ENCODE results near the gene BIN2.
A peak's percentile ranks its signal among the peaks of the same experiment; 100 is the strongest.
"Not testable (repeated sequence)": the region's sequence is repeated elsewhere in the genome, so short reads cannot be mapped to it uniquely, and the experiment has no call there.

Gene BIN2

GRCh38 chr12:51307655-51308593 is 16.1 kb downstream of the BIN2 start:
- no peak for DNase-seq

DNA sequence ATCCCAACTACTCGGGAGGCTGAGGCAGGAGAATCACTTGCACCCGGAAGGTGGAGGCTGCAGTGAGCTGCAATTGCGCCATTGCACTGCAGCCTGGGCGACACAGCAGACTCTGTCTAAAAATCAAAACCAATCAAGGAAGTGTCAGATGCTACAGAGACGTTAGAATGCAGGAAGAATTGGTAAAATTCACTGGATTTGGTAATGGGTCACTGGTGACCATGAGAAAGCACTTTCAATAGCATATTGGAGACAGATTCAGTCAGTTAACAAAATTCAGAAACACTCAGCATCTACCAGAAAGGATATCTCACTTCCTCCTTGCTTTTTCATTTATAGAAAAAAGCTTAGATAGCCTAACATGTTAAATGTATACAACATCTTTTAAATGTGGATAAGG is 17.5 kb downstream of the BIN2 start:
- DNase-seq: no peak

DNA sequence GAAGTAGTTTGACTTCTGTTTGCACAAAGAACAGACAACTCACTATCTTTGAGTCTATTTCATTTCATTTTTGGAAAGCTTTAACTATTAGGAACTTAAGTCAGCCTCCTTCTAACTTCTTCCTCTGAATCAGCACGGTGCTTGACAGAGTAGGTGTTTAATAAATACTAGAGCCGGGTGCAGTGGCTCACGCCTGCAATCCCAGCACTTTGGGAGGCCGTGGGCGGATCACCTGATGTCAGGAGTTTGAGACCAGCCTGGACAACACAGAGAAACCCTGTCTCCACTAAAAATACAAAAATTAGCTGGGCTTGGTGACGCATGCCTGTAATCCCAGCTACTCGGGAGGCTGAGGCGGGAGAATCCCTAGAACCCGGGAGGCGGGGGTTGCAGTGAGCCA is 23.2 kb downstream of the BIN2 start:
- DNase-seq: not testable (repeated sequence)

- no peak for DNase-seq
Observed at GRCh38 chr12:51295651-51296050, 28.3 kb downstream of the BIN2 start.

DNA sequence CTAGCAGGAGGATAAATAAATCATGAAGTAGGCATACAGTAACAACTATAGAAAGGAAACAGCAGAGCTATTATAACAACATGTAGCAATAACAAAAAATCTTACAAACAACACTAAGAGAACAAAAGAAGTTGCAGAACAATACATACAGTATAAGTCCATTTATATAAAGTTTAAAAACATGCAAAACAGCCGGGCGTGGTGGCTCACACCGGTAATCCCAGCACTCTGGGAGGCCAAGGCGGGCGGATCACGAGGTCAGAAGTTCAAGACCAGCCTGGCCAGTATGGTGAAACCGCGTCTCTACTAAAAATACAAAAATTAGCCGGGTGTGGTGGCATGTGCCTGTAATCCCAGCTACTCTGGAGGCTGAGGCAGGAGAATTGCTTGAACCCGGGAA is 29.9 kb downstream of the BIN2 start:
- not testable (repeated sequence) for DNase-seq

DNA sequence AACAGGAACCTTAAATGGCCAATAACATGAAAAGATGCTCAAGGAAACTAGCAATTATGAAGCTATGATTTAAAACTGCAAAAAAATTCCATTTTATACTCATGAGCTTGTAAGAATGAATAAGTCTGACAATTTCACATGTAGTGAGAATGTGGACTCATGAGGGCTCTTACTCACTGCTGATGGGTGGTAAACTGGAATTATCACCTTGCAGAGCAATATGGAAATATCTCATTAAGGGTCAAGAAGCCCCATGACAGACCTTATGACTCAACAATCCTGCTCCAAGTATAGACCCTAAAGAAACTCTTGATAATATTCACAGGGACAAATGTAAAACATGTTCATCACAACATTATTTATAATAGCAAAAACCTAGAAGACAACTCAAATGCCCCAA is 30.3 kb downstream of the BIN2 start:
- DNase-seq: no peak

DNA sequence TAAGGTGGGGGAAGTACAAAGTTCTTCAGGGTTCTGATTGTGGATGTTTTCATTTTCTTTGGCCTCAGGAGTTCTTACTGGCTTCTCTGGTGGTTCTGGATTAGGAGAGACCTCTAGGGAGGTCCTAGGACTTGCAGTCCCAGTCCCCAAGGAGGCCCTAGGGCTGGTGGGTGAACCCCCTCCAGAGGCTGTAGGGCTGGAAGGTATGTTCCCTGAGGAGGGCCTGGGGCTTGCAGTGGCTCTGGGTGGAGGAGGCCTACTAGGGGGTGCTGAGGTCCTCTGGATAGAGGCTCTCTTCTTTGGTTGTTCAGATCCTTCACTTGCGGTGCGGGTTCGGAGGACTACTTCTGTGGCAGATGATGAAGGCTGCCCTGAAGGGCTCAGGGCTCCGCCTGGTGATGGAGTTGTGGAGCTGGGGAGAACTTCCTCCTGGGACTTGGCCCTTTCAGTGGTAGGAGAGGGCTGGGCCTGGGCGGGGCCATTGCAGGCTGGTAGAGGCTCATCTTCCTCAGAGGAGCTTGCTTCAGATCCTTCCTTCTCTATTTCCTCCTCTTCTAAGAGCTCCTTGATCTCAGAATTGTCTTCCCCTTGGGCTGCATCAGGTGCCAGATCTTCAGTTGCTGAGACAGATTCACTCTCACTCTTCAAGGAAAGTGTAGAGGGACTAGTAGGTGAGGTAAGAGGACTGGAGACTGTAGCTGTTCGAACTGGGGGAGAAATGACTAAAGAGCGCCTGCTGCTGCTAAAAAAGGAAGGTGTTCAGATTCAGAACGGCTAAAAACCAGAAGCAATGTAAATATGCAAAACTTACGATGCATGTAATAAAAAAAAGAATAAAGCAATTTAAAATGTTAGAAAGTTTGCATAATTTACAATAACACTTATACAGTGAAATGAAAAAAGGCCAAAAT is 32.1 kb downstream of the BIN2 start:
- not testable (repeated sequence) for DNase-seq

DNA sequence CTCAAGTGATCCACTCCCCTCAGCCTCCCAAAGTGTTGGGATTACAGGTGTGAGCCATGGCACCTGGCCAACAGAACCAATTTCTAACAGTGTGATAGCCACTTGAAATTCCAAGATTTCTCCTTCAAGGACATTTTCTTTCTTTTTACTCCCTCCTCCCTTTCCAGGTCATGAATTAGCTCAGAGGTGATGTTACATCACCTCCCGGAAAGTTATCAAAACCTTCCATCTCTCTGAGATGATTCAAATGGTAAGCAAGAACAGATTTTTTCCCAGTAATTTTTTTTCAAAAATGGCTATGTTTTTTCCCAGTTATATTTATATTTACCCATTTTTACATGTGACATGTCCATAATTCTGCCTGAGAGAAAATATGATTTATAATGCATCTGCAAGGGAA is 38.1 kb downstream of the BIN2 start:
- no peak for DNase-seq

DNA sequence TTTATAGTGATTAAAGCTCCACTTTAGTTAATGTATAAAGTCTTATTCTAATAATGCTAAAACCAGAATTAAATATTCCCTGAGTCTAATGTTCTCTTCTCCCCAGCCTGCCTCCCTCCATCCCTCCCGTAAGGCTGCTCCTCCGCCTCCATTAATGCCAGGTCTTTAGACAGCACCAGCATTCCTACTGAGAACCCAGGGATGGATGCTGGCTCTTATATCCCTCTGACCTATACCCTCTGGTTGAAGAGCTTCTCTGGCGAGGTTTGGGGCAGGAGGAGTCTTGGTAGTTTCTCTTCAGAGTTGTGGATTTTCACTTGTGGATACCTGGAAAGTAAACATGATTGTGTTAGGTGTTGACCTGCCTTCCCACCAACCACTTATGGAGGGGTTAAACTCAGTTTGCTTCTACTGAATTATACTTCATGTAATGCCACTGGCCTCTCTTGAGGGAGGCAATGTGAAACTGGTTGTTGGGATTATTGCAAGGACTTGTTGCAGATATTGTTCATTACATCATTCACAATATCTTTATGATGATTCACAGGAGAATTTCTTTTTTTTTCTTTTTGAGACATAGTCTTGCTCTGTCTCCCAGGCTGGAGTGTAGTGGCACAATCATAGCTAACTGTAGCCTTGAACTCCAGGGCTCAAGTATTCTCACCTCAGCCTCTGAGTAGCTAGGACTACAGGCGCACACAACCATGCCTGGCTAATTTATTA is 42.6 kb downstream of the BIN2 start:
- DNase-seq: no peak

DNA sequence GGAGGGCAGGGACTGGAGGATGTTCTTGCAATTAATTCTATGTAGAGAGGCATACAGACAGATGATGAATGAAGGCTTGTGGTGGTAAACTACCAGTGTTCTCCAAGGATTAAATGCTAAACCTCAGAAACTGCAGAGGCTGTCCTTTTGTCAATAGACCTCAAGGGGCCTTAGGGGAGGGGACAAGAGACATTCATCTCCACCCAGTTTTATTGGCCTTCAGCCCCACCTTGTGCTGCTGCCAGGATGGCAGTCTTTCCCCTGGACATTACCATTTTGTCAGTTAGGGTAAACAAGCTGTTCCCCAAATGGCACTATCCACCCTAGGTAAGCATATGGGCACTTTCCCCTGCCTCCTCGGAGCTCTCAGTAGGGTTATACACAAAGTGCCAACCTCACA is 48.9 kb downstream of the BIN2 start:
- no peak for DNase-seq

DNA sequence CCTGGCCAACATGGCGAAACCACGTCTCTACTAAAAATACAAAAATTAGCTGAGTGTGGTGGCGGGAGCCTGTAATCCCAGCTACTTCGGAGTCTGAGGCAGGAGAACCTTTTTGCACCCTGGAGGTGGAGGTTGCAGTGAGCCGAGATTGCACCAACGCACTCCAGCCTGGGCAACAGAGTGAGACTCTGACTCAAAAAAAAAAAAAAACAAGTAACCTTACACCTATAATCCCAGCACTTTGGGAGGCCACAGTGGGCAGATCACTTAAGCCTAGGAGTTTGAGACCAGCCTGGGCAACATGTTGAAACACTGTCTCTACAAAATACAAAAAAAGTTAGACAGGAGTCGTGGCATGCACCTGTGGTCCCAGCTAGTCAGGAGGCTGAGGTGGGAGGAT is 51.2 kb downstream of the BIN2 start:
- not testable (repeated sequence) for DNase-seq

DNA sequence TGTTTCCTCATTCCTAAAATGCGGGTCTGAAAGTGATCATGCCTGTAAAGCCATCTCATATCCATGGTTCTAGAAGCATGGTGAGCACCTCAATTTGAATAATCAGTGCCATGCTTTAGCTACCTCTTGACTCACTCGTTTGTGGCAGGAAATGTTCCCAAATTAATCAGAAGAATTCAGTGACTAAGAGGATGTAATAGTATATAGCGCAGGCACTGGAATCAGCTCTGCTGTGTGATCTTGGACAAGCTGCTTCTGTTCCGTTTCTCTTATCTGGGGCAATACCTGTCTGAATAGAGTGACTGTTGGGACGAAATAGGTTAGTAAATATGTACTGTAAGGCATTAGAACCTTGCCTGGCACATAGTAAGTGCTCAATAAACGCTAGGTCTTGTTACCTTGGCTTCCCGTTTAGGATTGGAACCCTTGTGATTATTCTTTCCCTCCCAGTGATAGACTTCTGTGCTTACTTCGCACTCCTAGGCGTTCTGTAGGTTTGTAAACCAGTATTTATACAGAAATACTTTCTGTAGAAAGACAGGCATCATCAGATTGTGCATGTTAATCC is 52.9 kb downstream of the BIN2 start:
- DNase-seq: no peak

DNA sequence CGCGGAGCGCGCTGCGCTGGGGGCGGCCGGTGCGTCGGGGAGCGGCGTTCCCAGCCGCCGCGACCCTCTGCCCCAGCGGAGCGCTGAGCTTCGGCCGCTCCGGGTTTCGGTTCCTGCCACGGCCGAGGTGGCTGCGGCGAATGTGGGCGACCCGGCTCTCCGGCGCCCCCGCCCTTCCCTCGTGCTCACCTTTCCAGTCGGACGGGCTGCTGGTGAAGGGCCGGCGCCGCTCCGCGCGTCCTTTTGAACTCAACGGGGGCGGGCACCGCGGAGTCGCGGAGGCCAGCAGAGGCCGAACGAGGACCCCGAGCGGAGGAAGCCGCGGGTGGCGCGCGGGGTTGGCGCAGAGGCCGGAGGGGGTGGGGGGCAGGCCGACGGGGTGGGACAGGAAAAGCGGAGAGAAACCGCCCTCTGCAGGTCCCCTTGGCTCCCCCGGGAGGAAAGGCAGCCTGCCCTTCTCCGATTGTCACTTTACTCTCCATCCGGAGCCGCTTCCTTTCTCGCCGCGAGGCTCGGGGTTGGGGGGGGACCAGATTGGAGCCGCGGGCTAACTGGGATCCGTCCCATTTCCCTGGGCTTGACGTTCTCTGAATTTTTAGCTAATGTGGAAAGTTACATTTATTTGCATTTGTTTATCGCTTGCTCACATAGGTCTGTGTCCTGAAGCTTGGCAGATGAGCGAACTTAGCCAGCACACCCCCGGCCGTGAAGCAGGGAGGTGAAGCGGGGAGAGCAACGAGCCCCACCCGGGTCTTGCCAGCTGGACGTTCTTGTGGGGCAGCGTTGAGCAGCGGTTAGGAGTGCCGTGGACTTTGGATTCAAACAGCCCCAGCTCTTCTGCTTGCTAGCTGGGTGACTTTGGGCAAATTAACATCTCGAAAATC is 53.7 kb downstream of the BIN2 start, which contains the start of gene SMAGP:
Gene SMAGP, minus strand, starts transcription at position 349 of the 884 bp plus-strand sequence. CDS start 1,137 bp downstream, outside the sequence.
- DNase-seq: peak; percentile 34

- peak; percentile 11 for DNase-seq
Observed at GRCh38 chr12:51269174-51270066, 54.6 kb downstream of the BIN2 start.

DNA sequence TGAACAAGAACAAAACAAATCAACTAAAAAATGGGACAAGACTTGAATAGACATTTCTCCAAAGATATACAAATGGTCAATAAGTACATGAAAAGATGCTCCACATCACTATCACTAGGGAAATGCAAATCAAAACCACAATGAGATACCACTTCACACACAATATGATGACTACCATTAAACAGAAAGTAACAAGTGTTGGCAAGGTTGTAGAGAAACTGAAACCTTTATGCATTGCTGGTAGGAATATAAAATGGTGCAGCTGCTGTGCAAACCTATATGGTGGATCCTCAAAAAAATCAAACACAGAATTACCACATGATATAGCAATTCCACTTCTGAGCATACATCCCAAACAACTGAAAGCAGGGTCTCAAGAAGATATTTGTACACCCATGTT is 59.0 kb downstream of the BIN2 start:
- DNase-seq: peak; percentile 45

GRCh38 chr12:51264297-51264696 is 59.7 kb downstream of the BIN2 start:
- no peak for DNase-seq

GRCh38 chr12:51263341-51263740 is 60.6 kb downstream of the BIN2 start:
- DNase-seq: no peak

- peak; percentile 14 for DNase-seq
Observed at GRCh38 chr12:51262758-51263177, 61.2 kb downstream of the BIN2 start.

DNA sequence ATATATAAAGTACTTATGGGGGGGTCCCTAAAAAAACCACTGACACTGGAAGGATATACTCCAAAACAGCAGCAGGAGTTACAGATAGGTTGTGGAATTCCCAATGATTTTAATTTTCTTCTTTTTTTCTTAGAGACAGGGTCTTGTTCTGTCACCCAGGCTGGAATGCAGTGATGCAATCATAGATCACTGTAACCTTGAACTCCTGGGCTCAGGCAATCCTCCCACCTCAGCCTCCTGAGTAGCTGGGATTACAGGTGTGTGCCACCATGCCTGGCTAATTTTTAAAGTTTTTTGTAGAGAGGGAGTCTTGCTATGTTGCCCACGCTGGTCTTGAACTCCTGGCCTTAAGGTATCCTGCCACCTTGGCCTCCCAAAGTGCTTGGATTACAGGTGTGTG is 64.4 kb downstream of the BIN2 start:
- DNase-seq: not testable (repeated sequence)

DNA sequence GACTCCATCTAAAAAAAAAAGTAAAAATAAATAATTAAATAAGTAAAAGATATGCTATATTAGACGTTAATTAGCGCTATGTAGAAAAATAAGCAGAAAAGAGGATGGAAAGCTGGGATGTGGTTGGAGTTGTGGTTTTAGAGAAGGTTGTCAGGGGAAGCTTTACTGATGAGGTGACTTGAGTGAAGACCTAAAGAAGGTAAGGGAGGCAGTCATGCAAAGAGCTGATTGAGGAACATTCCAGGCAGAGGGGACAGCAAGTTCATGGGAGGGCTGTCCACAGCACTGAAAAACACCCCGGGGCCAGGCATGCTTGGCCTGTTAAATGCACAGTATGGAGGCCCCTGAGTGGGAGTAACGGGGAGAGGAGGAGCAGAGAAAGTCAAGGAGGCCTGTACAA is 69.4 kb downstream of the BIN2 start:
- no peak for DNase-seq

Measured in NCI-H526 treated with DMSO at 0.1 percent for 48 hours (cell line).